Right forelimb (tissue), 1 donor: ENCODE data around the gene FUBP3.

Experiments used
- DNase-seq: peaks from one replicate; pipeline ENCODE4 v3.0.0-alpha.2; 2018

The FUBP3 gene

GRCh38 chr9:130609163-130609562 is 29.8 kb downstream of the FUBP3 start:
- no peak for DNase-seq

GRCh38 chr9:130610862-130611707 is 31.7 kb downstream of the FUBP3 start:
- DNase-seq: no peak

- no peak for DNase-seq
These were observed 37.1 kb downstream of the FUBP3 start for GRCh38 chr9:130616451-130616850.

GRCh38 chr9:130623466-130623865 is 44.1 kb downstream of the FUBP3 start:
- DNase-seq: no peak

- no peak for DNase-seq
These were observed 44.8 kb downstream of the FUBP3 start for GRCh38 chr9:130624154-130624553.

GRCh38 chr9:130626249-130626996 is 47.0 kb downstream of the FUBP3 start:
- no peak for DNase-seq

GRCh38 chr9:130627051-130627450 is 47.7 kb downstream of the FUBP3 start:
- DNase-seq: no peak

- DNase-seq: no peak
These were observed 48.8 kb downstream of the FUBP3 start for GRCh38 chr9:130627896-130628792.

- no peak for DNase-seq
These were observed 50.2 kb downstream of the FUBP3 start for GRCh38 chr9:130629443-130630070.

- DNase-seq: no peak
These were observed 50.7 kb downstream of the FUBP3 start for GRCh38 chr9:130630071-130630450.

- DNase-seq: no peak
These were observed 51.3 kb downstream of the FUBP3 start for GRCh38 chr9:130630506-130631330.

- no peak for DNase-seq
These were observed 52.1 kb downstream of the FUBP3 start for GRCh38 chr9:130631331-130632080.

GRCh38 chr9:130632081-130632710 is 52.8 kb downstream of the FUBP3 start:
- DNase-seq: no peak

- no peak for DNase-seq
These were observed 53.5 kb downstream of the FUBP3 start for GRCh38 chr9:130632841-130633240.

GRCh38 chr9:130633336-130634190 is 54.2 kb downstream of the FUBP3 start:
- DNase-seq: no peak

GRCh38 chr9:130634191-130634768 is 54.9 kb downstream of the FUBP3 start:
- no peak for DNase-seq

- DNase-seq: no peak
These were observed 55.4 kb downstream of the FUBP3 start for GRCh38 chr9:130634801-130635200.

- no peak for DNase-seq
These were observed 55.9 kb downstream of the FUBP3 start for GRCh38 chr9:130635306-130635705.
